Measurements from ENCODE around the gene WLS. TPM values are rescaled to one million over a fixed set of nuclear protein-coding genes. Genes with fewer than 3 reads are reported as not detected.

The WLS gene
- total and polyA plus RNA-seq, 4 donors, result 29.9 to 81.5 (median 51.8) TPM

DNA sequence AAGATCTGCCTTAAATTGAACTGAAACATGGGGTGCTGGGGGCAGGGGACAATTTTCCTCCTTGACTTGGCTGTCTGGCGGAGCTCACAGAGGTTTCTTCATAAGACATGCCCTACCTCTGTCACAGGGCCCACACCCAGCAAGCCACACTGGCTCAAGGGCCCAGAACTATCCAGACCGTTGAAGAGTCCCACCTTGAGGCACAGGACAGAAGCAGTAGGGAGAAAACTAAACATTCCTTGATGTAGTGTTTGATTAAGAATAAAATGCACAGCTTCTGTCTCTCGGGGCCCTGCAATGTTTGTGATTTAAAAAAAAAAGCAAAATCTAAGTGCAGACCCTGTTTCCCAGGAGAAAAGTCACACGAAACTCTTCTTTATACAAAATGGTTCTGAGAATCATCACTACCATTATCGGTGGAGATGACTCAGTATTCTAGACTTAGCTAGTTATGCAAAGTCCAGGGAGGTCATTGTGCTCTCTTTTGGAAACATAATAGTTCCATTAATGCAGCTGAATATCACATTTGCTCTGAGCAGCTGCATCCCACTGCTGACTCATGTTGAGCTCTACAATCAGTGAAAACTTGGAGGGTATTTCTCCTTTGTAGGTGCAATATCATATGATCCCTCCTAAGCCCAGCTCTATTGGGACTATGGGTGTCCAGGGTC lies 128.3 kb downstream of the WLS start:
- 87 to 90% methylated on average over 5 of the region's 5 CpGs for WGBS, 2 donors
- DNase-seq (no peak), ATAC-seq (ENCODE audit: low FRiP score) (no peak)
- Histone ChIP-seq H3K4me3 (ENCODE audit: low read length in 2 of 2) (no peak overlapping the region), H3K27ac (ENCODE audit: low read depth in 1 of 2, low read length in 2 of 2) (no peak overlapping the region), H3K9me3 (ENCODE audit: control insufficient read depth, low read length) (no peaks in the 10 kb centered on the region), H3K27me3 (ENCODE audit: control insufficient read depth in 1 of 2, insufficient read depth in 2 of 2, low read length in 1 of 2) (no peaks in the 10 kb centered on the region), H3K36me3 (ENCODE audit: control insufficient read depth in 1 of 2, insufficient read depth in 2 of 2, low read length in 1 of 2) (no peaks in the 10 kb centered on the region), H3K4me1 (ENCODE audit: control insufficient read depth in 1 of 2, insufficient read depth in 2 of 2, low read length in 2 of 2) (no peaks in the 10 kb centered on the region)
- intact Hi-C loops (cut with DNase I), result no loop called here

DNA sequence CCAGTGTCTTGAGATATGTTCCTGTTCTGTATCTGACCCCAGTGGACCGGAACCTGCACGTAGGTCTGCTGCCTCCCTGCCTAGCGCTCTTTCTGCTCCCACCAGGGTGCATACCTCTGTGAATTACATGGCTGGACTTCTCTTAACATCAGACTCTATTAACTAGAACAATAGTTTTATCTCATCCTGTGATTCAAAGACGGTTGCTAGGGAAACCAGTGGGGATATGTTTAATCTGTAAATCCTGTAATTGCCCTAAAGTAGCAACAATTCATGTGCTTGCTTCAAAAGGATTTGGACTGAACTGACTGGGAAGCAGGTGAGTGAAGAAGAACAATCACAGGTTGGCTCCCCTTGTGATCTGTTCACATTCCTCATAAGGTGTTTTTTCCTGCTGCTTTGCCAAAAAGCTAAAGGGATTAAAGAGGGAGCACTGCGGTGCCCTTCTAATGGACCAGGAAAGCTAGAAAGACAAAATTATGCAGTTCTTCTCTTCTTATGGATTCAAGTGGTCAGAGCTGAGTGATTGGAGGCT lies 129.2 kb downstream of the WLS start:
- Histone ChIP-seq H3K27ac (ENCODE audit: low read depth in 1 of 2, low read length in 2 of 2) (no peak overlapping the region), H3K4me1 (ENCODE audit: control insufficient read depth in 1 of 2, insufficient read depth in 2 of 2, low read length in 2 of 2) (no peaks in the 10 kb centered on the region), H3K27me3 (ENCODE audit: control insufficient read depth in 1 of 2, insufficient read depth in 2 of 2, low read length in 1 of 2) (no peaks in the 10 kb centered on the region), H3K36me3 (ENCODE audit: control insufficient read depth in 1 of 2, insufficient read depth in 2 of 2, low read length in 1 of 2) (no peaks in the 10 kb centered on the region), H3K9me3 (ENCODE audit: control insufficient read depth, low read length) (no peaks in the 10 kb centered on the region), H3K4me3 (ENCODE audit: low read length in 2 of 2) (no peak overlapping the region)
- 95 to 97% methylated on average over 5 of the region's 5 CpGs for WGBS, 2 donors
- ATAC-seq (ENCODE audit: low FRiP score) (no peak), DNase-seq (no peak)
- intact Hi-C loops (cut with DNase I), result no loop called here

- WGBS, 2 donors, result 95 to 96% methylated on average over 4 of the region's 4 CpGs
- no peak for DNase-seq
- intact Hi-C loops (cut with DNase I), result no loop called here
Observed at GRCh38 chr1:68101829-68102228, 130.5 kb downstream of the WLS start.

GRCh38 chr1:68100571-68100970 lies 131.8 kb downstream of the WLS start:
- WGBS, 2 donors, result 82 to 86% methylated on average over 2 of the region's 2 CpGs
- Histone ChIP-seq H3K36me3 (ENCODE audit: control insufficient read depth in 1 of 2, insufficient read depth in 2 of 2, low read length in 1 of 2) (no peaks in the 10 kb centered on the region), H3K4me1 (ENCODE audit: control insufficient read depth in 1 of 2, insufficient read depth in 2 of 2, low read length in 2 of 2) (no peaks in the 10 kb centered on the region), H3K9me3 (ENCODE audit: control insufficient read depth, low read length) (no peaks in the 10 kb centered on the region), H3K4me3 (ENCODE audit: low read length in 2 of 2) (no peak overlapping the region), H3K27me3 (ENCODE audit: control insufficient read depth in 1 of 2, insufficient read depth in 2 of 2, low read length in 1 of 2) (no peaks in the 10 kb centered on the region), H3K27ac (ENCODE audit: low read depth in 1 of 2, low read length in 2 of 2) (no peak overlapping the region)
- intact Hi-C loops (cut with DNase I), result no loop called here
- DNase-seq (no peak), ATAC-seq (ENCODE audit: low FRiP score) (no peak)

More at GRCh38 chr1:68101829-68102228, 130.5 kb downstream of the WLS start:
- Histone ChIP-seq H3K36me3 (ENCODE audit: control insufficient read depth in 1 of 2, insufficient read depth in 2 of 2, low read length in 1 of 2) (no peaks in the 10 kb centered on the region), H3K27ac (ENCODE audit: low read depth in 1 of 2, low read length in 2 of 2) (no peak overlapping the region), H3K27me3 (ENCODE audit: control insufficient read depth in 1 of 2, insufficient read depth in 2 of 2, low read length in 1 of 2) (no peaks in the 10 kb centered on the region), H3K4me3 (ENCODE audit: low read length in 2 of 2) (no peak overlapping the region), H3K4me1 (ENCODE audit: control insufficient read depth in 1 of 2, insufficient read depth in 2 of 2, low read length in 2 of 2) (no peaks in the 10 kb centered on the region), H3K9me3 (ENCODE audit: control insufficient read depth, low read length) (no peaks in the 10 kb centered on the region)
- ATAC-seq (ENCODE audit: low FRiP score), result no peak

- Histone ChIP-seq H3K9me3 (ENCODE audit: control insufficient read depth, low read length) (no peaks in the 10 kb centered on the region), H3K27me3 (ENCODE audit: control insufficient read depth in 1 of 2, insufficient read depth in 2 of 2, low read length in 1 of 2) (no peaks in the 10 kb centered on the region), H3K4me3 (ENCODE audit: low read length in 2 of 2) (no peak overlapping the region), H3K4me1 (ENCODE audit: control insufficient read depth in 1 of 2, insufficient read depth in 2 of 2, low read length in 2 of 2) (no peaks in the 10 kb centered on the region), H3K27ac (ENCODE audit: low read depth in 1 of 2, low read length in 2 of 2) (no peak overlapping the region), H3K36me3 (ENCODE audit: control insufficient read depth in 1 of 2, insufficient read depth in 2 of 2, low read length in 1 of 2) (no peaks in the 10 kb centered on the region)
- DNase-seq (no peak), ATAC-seq (ENCODE audit: low FRiP score) (no peak)
- intact Hi-C loops (cut with DNase I), result no loop called here
Observed at GRCh38 chr1:68093737-68094136, 138.6 kb downstream of the WLS start.

DNA sequence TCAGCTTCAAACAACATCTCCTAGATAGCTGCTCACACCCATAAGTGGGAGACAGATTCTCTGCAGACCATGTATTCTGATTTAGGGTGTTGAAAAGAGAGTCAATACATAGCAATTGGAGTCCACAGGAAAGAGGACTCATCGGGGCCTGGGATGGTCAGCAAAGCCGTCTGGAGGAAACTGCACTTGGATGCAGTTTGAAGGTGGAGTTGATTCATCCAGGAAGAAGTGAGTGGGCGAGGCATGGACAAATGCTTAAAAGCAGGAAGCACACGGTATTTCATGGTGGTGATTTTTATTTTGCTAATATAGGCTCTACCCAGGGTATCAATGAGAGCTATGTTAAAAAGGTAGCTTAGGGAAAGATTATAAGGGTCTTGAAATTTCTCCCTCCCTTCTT lies 145.1 kb downstream of the WLS start:
- Histone ChIP-seq H3K4me1 (ENCODE audit: control insufficient read depth in 1 of 2, insufficient read depth in 2 of 2, low read length in 2 of 2) (no peaks in the 10 kb centered on the region), H3K27me3 (ENCODE audit: control insufficient read depth in 1 of 2, insufficient read depth in 2 of 2, low read length in 1 of 2) (no peaks in the 10 kb centered on the region), H3K27ac (ENCODE audit: low read depth in 1 of 2, low read length in 2 of 2) (no peak overlapping the region), H3K4me3 (ENCODE audit: low read length in 2 of 2) (no peak overlapping the region), H3K36me3 (ENCODE audit: control insufficient read depth in 1 of 2, insufficient read depth in 2 of 2, low read length in 1 of 2) (no peaks in the 10 kb centered on the region), H3K9me3 (ENCODE audit: control insufficient read depth, low read length) (peaks cover 3% of the 10 kb centered on the region)
- no peak for DNase-seq
- WGBS, 2 donors, result 89 to 94% methylated on average over 4 of the region's 4 CpGs
- intact Hi-C loops (cut with DNase I), result no loop called here
- ATAC-seq (ENCODE audit: low FRiP score), result no peak

- H3K27ac ChIP-seq (ENCODE audit: low read depth in 1 of 2, low read length in 2 of 2), result no peak overlapping the region
- 92 to 97% methylated on average over 1 of the region's 1 CpG for whole genome bisulfite sequencing, 2 donors
- ATAC-seq (ENCODE audit: low FRiP score) (no peak), DNase-seq (no peak)
- intact Hi-C loops (cut with DNase I), result no loop called here
- no peaks in the 10 kb centered on the region for H3K36me3 ChIP-seq (ENCODE audit: control insufficient read depth in 1 of 2, insufficient read depth in 2 of 2, low read length in 1 of 2)
- H3K27me3 ChIP-seq (ENCODE audit: control insufficient read depth in 1 of 2, insufficient read depth in 2 of 2, low read length in 1 of 2), result no peaks in the 10 kb centered on the region
- H3K9me3 ChIP-seq (ENCODE audit: control insufficient read depth, low read length), result peaks cover 3% of the 10 kb centered on the region
- no peak overlapping the region for H3K4me3 ChIP-seq (ENCODE audit: low read length in 2 of 2)
- no peaks in the 10 kb centered on the region for H3K4me1 ChIP-seq (ENCODE audit: control insufficient read depth in 1 of 2, insufficient read depth in 2 of 2, low read length in 2 of 2)
Observed at GRCh38 chr1:68085752-68086151, 146.6 kb downstream of the WLS start.

GRCh38 chr1:68083686-68084085 lies 148.6 kb downstream of the WLS start:
- 44 to 67% methylated on average over 2 of the region's 2 CpGs for WGBS, 2 donors
- Histone ChIP-seq H3K36me3 (ENCODE audit: control insufficient read depth in 1 of 2, insufficient read depth in 2 of 2, low read length in 1 of 2) (no peaks in the 10 kb centered on the region), H3K27me3 (ENCODE audit: control insufficient read depth in 1 of 2, insufficient read depth in 2 of 2, low read length in 1 of 2) (no peaks in the 10 kb centered on the region), H3K4me1 (ENCODE audit: control insufficient read depth in 1 of 2, insufficient read depth in 2 of 2, low read length in 2 of 2) (no peaks in the 10 kb centered on the region), H3K27ac (ENCODE audit: low read depth in 1 of 2, low read length in 2 of 2) (no peak overlapping the region), H3K4me3 (ENCODE audit: low read length in 2 of 2) (no peak overlapping the region), H3K9me3 (ENCODE audit: control insufficient read depth, low read length) (peaks cover 3% of the 10 kb centered on the region)
- ATAC-seq (ENCODE audit: low FRiP score) (no peak), DNase-seq (no peak)
- intact Hi-C loops (cut with DNase I), result no loop called here

DNA sequence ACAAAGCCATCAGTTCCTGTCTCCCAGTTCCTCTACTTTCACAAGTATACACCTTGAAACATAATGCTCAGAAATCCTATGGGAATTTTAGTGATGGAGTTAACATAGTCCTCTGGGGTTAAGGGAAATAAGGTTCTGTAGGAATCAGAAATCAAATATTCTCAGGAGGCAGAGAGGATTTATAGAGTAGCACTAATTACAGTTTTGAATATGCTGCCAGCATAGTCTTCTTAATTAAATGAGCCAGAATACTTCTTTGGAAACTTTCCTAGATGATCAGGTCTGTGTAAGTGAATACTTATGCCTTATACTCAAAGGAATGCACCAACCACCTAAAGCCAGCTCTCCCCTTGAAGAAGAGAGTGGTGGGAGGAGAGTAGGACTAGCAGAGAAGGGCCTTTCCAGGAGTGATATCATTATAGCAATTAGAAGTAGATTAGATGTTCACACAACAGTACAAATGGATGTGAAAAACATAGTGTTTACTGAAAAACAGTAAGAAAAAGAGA lies 150.5 kb downstream of the WLS start:
- H3K4me3 ChIP-seq (ENCODE audit: low read length in 2 of 2), result no peak overlapping the region
- H3K9me3 ChIP-seq (ENCODE audit: control insufficient read depth, low read length), result peaks cover 3% of the 10 kb centered on the region
- H3K27me3 ChIP-seq (ENCODE audit: control insufficient read depth in 1 of 2, insufficient read depth in 2 of 2, low read length in 1 of 2), result no peaks in the 10 kb centered on the region
- no peak for DNase-seq
- no peaks in the 10 kb centered on the region for H3K4me1 ChIP-seq (ENCODE audit: control insufficient read depth in 1 of 2, insufficient read depth in 2 of 2, low read length in 2 of 2)
- intact Hi-C loops (cut with DNase I), result no loop called here
- no peaks in the 10 kb centered on the region for H3K36me3 ChIP-seq (ENCODE audit: control insufficient read depth in 1 of 2, insufficient read depth in 2 of 2, low read length in 1 of 2)
- H3K27ac ChIP-seq (ENCODE audit: low read depth in 1 of 2, low read length in 2 of 2), result no peak overlapping the region
- ATAC-seq (ENCODE audit: low FRiP score), result no peak

Measured in aorta (tissue), 5 donors.